H1 (cell line): Measurements from ENCODE around the gene URGCP. TPM values are rescaled to one million over a fixed set of nuclear protein-coding genes. Genes with fewer than 3 reads are reported as not detected.

Source experiments
- CTCF ChIA-PET: fragments of 300-600 bp; sonication (Branson Sonifier 250); formaldehyde crosslinking; loops from one replicate; lab custom pipeline; 2021; ENCODE audit not compliant: partially characterized antibody; lab: Charles Lee
- POLR2A ChIA-PET: fragments of 300-600 bp; sonication (Branson Sonifier 250); formaldehyde crosslinking; loops from one replicate; lab custom pipeline; 2021; ENCODE audit warnings: inconsistent platforms; ENCODE audit not compliant: partially characterized antibody; lab: Charles Lee
- DNase-seq, 2 experiments: peaks; one replicate each; pipeline versions ENCODE4 v3.0.0 to v3.0.0-alpha.2; 2010 to 2022; ENCODE audit warnings: low spot score in 2 of 2, low read depth in 1 of 2, mixed read lengths in 1 of 2
- FAIRE-seq: peaks from 2 replicates; lab custom pipeline; 2011; peaks lifted over from hg19 to GRCh38; lab: Jason Lieb, UNC
- H2AFZ ChIP-seq: 2 replicates; pipeline ENCODE4 v1.8.1; 2012; ENCODE audit warnings: low read length, inconsistent platforms
- H2AK5ac ChIP-seq: 2 replicates; pipeline ENCODE4 v1.6.1; 2013; ENCODE audit warnings: low read depth, low read length
- H2BK120ac ChIP-seq: replicated peaks from 2 replicates; pipeline ENCODE3; 2013; ENCODE audit warnings: low read depth, low read length, inconsistent platforms
- H2BK12ac ChIP-seq: 2 replicates; pipeline ENCODE4 v1.6.1; 2013; ENCODE audit warnings: low read depth, low read length
- H2BK15ac ChIP-seq: 2 replicates; pipeline ENCODE4 v1.6.1; 2013; ENCODE audit warnings: low read length
- H2BK20ac ChIP-seq: 2 replicates; pipeline ENCODE4 v1.6.1; 2013; ENCODE audit warnings: low read length
- H2BK5ac ChIP-seq: 2 replicates; pipeline ENCODE4 v1.6.1; 2013; ENCODE audit warnings: low read depth, low read length
- H3K14ac ChIP-seq: 2 replicates; pipeline ENCODE4 v1.6.1; 2013; ENCODE audit warnings: inconsistent platforms; ENCODE audit not compliant: insufficient read length
- H3K18ac ChIP-seq: 2 replicates; pipeline ENCODE4 v1.6.1; 2013; ENCODE audit warnings: low read length; ENCODE audit errors: extremely low read depth
- H3K23ac ChIP-seq: 2 replicates; pipeline ENCODE4 v1.6.1; 2013; ENCODE audit warnings: inconsistent platforms; ENCODE audit not compliant: insufficient read length
- H3K23me2 ChIP-seq: 2 replicates; pipeline ENCODE4 v1.6.1; 2013; ENCODE audit warnings: low read depth, low read length
- H3K27ac ChIP-seq: 2 replicates; pipeline ENCODE4 v1.6.1; 2011; ENCODE audit warnings: low read depth, low read length, inconsistent platforms
- H3K27me3 ChIP-seq, 4 experiments: replicated peaks in 1 of 4; 1 replicate in 1 of 4; 2 replicates in 3 of 4; pipeline versions ENCODE4 v1.6.1 to v1.8.1; 2011 to 2013; ENCODE audit warnings: low read length in 3 of 4, mild to moderate bottlenecking in 3 of 4, inconsistent platforms in 2 of 4, mixed read lengths in 2 of 4, moderate library complexity in 1 of 4; ENCODE audit not compliant: control insufficient read depth in 3 of 4, insufficient read depth in 3 of 4; ENCODE audit errors: extremely low read depth in 1 of 4
- H3K36me3 ChIP-seq, 4 experiments: 2 replicates each; pipeline versions ENCODE4 v1.6.1 to v1.8.1; 2011 to 2013; ENCODE audit warnings: mild to moderate bottlenecking in 4 of 4, low read length in 3 of 4, moderate library complexity in 2 of 4, control low read depth in 1 of 4, inconsistent platforms in 1 of 4; ENCODE audit not compliant: insufficient read depth in 4 of 4, control insufficient read depth in 2 of 4
- H3K4ac ChIP-seq: replicated peaks from 2 replicates; pipeline ENCODE3; 2013; ENCODE audit warnings: low read length, low read depth, mixed read lengths, inconsistent platforms; ENCODE audit not compliant: insufficient read length
- H3K4me1 ChIP-seq, 4 experiments: replicated peaks in 1 of 4; 1 replicate in 1 of 4; 2 replicates in 3 of 4; pipeline versions ENCODE4 v1.6.1 to v1.8.1; 2011 to 2013; ENCODE audit warnings: low read length in 3 of 4, inconsistent platforms in 2 of 4, mixed read lengths in 1 of 4; ENCODE audit not compliant: insufficient read depth in 4 of 4, control insufficient read depth in 3 of 4
- H3K4me2 ChIP-seq, 2 experiments: 2 replicates each; pipeline versions ENCODE4 v1.6.1 to v1.8.1; 2011 to 2013; ENCODE audit warnings: low read depth in 2 of 2, low read length in 2 of 2, control low read depth in 1 of 2, inconsistent platforms in 1 of 2, mild to moderate bottlenecking in 1 of 2; ENCODE audit not compliant: insufficient read depth in 1 of 2
- H3K4me3 ChIP-seq, 4 experiments: fragments of 200-600, 300-600 bp in 1 of 4; sonication (generic), shearing (Covaris generic), sonication (Bioruptor Twin) in 1 of 4; 2 replicates each; pipeline versions ENCODE4 v1.5.1 to v1.8.1; 2011 to 2016; ENCODE audit warnings: low read length in 4 of 4, low read depth in 3 of 4, control low read depth in 2 of 4, inconsistent platforms in 2 of 4, mild to moderate bottlenecking in 2 of 4, mixed read lengths in 1 of 4, moderate library complexity in 1 of 4; ENCODE audit not compliant: insufficient read depth in 2 of 4; ENCODE audit errors: extremely low read depth in 1 of 4
- H3K56ac ChIP-seq: replicated peaks from 2 replicates; pipeline ENCODE3; 2013; ENCODE audit warnings: low read depth, mild to moderate bottlenecking, mixed read lengths, low read length, inconsistent platforms; ENCODE audit not compliant: insufficient read length
- H3K79me1 ChIP-seq: 2 replicates; pipeline ENCODE4 v1.6.1; 2013; ENCODE audit warnings: low read depth, low read length, control low read depth
- H3K79me2 ChIP-seq, 2 experiments: 2 replicates each; pipeline versions ENCODE4 v1.6.1 to v1.8.1; 2012 to 2013; ENCODE audit warnings: low read length in 2 of 2, mild to moderate bottlenecking in 2 of 2, inconsistent platforms in 1 of 2; ENCODE audit not compliant: insufficient read depth in 2 of 2, control insufficient read depth in 1 of 2
- H3K9ac ChIP-seq, 4 experiments: replicated peaks in 1 of 4; 1 replicate in 1 of 4; 2 replicates in 3 of 4; pipeline versions ENCODE4 v1.6.1 to v1.8.1; 2011 to 2013; ENCODE audit warnings: low read depth in 3 of 4, low read length in 3 of 4, control low read depth in 2 of 4, mild to moderate bottlenecking in 2 of 4, moderate library complexity in 2 of 4, inconsistent platforms in 1 of 4; ENCODE audit errors: extremely low read depth in 1 of 4
- H3K9me3 ChIP-seq, 2 experiments: 2 replicates each; pipeline versions ENCODE4 v1.6.1 to v1.8.1; 2012 to 2013; ENCODE audit warnings: mild to moderate bottlenecking in 2 of 2, moderate library complexity in 2 of 2, control low read depth in 1 of 2, inconsistent platforms in 1 of 2, low read depth in 1 of 2, low read length in 1 of 2, mixed read lengths in 1 of 2; ENCODE audit not compliant: insufficient read depth in 2 of 2
- H4K20me1 ChIP-seq, 2 experiments: replicated peaks in 1 of 2; 2 replicates each; pipeline versions ENCODE3 to v1.8.1; 2011 to 2013; ENCODE audit warnings: inconsistent platforms in 2 of 2, low read length in 2 of 2, mild to moderate bottlenecking in 1 of 2; ENCODE audit not compliant: insufficient read depth in 2 of 2, control insufficient read depth in 1 of 2
- H4K5ac ChIP-seq: 2 replicates; pipeline ENCODE4 v1.6.1; 2013; ENCODE audit warnings: low read length, low read depth, mixed read lengths, inconsistent platforms; ENCODE audit not compliant: insufficient read length
- H4K8ac ChIP-seq: 2 replicates; pipeline ENCODE4 v1.8.0; 2013; ENCODE audit warnings: mild to moderate bottlenecking, moderate library complexity, low read length, inconsistent platforms; ENCODE audit not compliant: insufficient read depth; ENCODE audit errors: extremely low read depth
- H4K91ac ChIP-seq: replicated peaks from 2 replicates; pipeline ENCODE3; 2013; ENCODE audit warnings: low read length, mixed read lengths, inconsistent platforms; ENCODE audit not compliant: insufficient read length
- ASH2L ChIP-seq: fragments of 200-600, 300-600 bp; sonication (generic); IDR thresholded peaks from one replicate; pipeline ENCODE4 v1.7.1; 2017; ENCODE audit warnings: low read length
- FOSL1 ChIP-seq: IDR thresholded peaks from 2 replicates; pipeline ENCODE4 v1.6.1; 2011; ENCODE audit warnings: mild to moderate bottlenecking, low read depth, low read length, moderate library complexity; ENCODE audit not compliant: insufficient read depth
- POU5F1 ChIP-seq: IDR thresholded peaks from 2 replicates; pipeline ENCODE4 v1.6.1; 2011; ENCODE audit warnings: low read depth, mild to moderate bottlenecking, low read length, moderate library complexity
- TEAD4 ChIP-seq: IDR thresholded peaks from 2 replicates; pipeline ENCODE4 v1.6.1; 2012; ENCODE audit warnings: low read depth, low read length, inconsistent platforms, mixed read lengths
- USF2 ChIP-seq: IDR thresholded peaks from 2 replicates; pipeline ENCODE4 v1.6.1; 2011; ENCODE audit warnings: low read length, improper control_type of control experiment
- WGBS, 2 experiments: shearing (Covaris generic) in 1 of 2; methylation state at CpG; one replicate each; pipeline versions ENCODE4 v1.1.6 to v1.1.7; 2013 to 2015; ENCODE audit warnings: low lambda C conversion rate in 2 of 2, mixed read lengths in 2 of 2, inconsistent platforms in 1 of 2, low coverage in 1 of 2, missing lambda C conversion rate in 1 of 2; ENCODE audit not compliant: insufficient replicate concordance in 2 of 2, insufficient coverage in 1 of 2, insufficient read length in 1 of 2; ENCODE audit errors: extremely low coverage in 1 of 2, missing lambda C conversion rate in 1 of 2; 5-methylcytosine and 5-hydroxymethylcytosine counted together
- polyA plus RNA-seq, 7 experiments: library from polyadenylated mRNA; depleted of rRNA in 3 of 7; stranded (reverse) in 5 of 7; unstranded in 2 of 7; fragments of >200 nt in 5 of 7; fragments of 200-250 nt in 2 of 7; gene quantifications; 1 replicate in 5 of 7; 2 replicates in 1 of 7; 4 replicates in 1 of 7; pipeline versions ENCODE4 v1.2.1 to v1.2.3, GENCODE V29; 2011 to 2013; ENCODE audit warnings: missing spikeins in 2 of 7, mixed read lengths in 2 of 7
- total RNA-seq: library from RNA; stranded (reverse); fragmentation: NEBNext Ultra II Directional; extraction: Animal tissue kit (Norgen Biotek cat#: 25700); gene quantifications from 2 replicates; pipeline ENCODE4 v1.2.1, GENCODE V29; 2021

The URGCP gene
- total and polyA plus RNA-seq, 2 of the 8 experiments (the other 6 are each of a cell fraction or from before 2014, with no cell fraction given) = 9.0 to 18.7 TPM

- no peak for FAIRE-seq
Observed at GRCh38 chr7:43942250-43942649, 35.9 kb upstream of the URGCP start.

More at GRCh38 chr7:43942250-43942649, 35.9 kb upstream of the URGCP start:
- no peak overlapping the region for H3K14ac ChIP-seq
- no peaks in the 10 kb centered on the region for H3K36me3 ChIP-seq
- H3K56ac ChIP-seq = no peak overlapping the region
- peaks cover 0 to 2% (median 0%) of the 10 kb centered on the region in 4 experiments; a peak in 1 of 7 replicates for H3K4me1 ChIP-seq
- H2AFZ ChIP-seq = no peak overlapping the region
- no peaks in the 10 kb centered on the region for H4K20me1 ChIP-seq
- no peak overlapping the region for H3K18ac ChIP-seq
- no peaks in the 10 kb centered on the region for H3K79me1 ChIP-seq
- H3K9me3 ChIP-seq = no peaks in the 10 kb centered on the region
- no peaks in the 10 kb centered on the region for H3K23me2 ChIP-seq
- H3K4me2 ChIP-seq = no peak overlapping the region
- no peak overlapping the region for H2BK15ac ChIP-seq
- DNase-seq = no peak
- POLR2A ChIA-PET = interaction anchor here (1.7 to 1.9 kb wide), 2 partner anchors 15 to 37 kb away, joined by 5 read pairs; no protein-coding TSS in a partner anchor
- WGBS, 2 experiments = 95% methylated on average over 3 of the region's 3 CpGs; no CpG with 5 or more reads in 1 of the 2 experiments
- H3K4me3 ChIP-seq = no peak overlapping the region
- no peak overlapping the region for H3K27ac ChIP-seq
- no peak overlapping the region for H3K4ac ChIP-seq
- H2BK120ac ChIP-seq = no peak overlapping the region
- no peaks in the 10 kb centered on the region; a peak in 1 of 7 replicates for H3K27me3 ChIP-seq
- CTCF ChIA-PET = interaction anchor here (0.8 to 4.4 kb wide), 11 partner anchors 12 to 104 kb away, joined by 3 to 28 read pairs (median 4); no protein-coding TSS in a partner anchor
- H3K23ac ChIP-seq = no peak overlapping the region
- H3K79me2 ChIP-seq = no peaks in the 10 kb centered on the region
- H4K8ac ChIP-seq = no peak overlapping the region
- no peak overlapping the region for H4K5ac ChIP-seq
- no peak overlapping the region for H2AK5ac ChIP-seq
- H2BK20ac ChIP-seq = no peak overlapping the region
- no peak overlapping the region for H4K91ac ChIP-seq
- TF ChIP-seq ASH2L (no peak), POU5F1 (no peak), FOSL1 (no peak), USF2 (no peak), TEAD4 (no peak)
- 0 out of 2 replicates have a peak overlapping the region, but pooled peaks have one; percentile 29 for H2BK12ac ChIP-seq
- H3K9ac ChIP-seq = no peak overlapping the region
- no peak overlapping the region for H2BK5ac ChIP-seq
